Measurements from ENCODE around the gene MGMT.

MGMT gene

DNA sequence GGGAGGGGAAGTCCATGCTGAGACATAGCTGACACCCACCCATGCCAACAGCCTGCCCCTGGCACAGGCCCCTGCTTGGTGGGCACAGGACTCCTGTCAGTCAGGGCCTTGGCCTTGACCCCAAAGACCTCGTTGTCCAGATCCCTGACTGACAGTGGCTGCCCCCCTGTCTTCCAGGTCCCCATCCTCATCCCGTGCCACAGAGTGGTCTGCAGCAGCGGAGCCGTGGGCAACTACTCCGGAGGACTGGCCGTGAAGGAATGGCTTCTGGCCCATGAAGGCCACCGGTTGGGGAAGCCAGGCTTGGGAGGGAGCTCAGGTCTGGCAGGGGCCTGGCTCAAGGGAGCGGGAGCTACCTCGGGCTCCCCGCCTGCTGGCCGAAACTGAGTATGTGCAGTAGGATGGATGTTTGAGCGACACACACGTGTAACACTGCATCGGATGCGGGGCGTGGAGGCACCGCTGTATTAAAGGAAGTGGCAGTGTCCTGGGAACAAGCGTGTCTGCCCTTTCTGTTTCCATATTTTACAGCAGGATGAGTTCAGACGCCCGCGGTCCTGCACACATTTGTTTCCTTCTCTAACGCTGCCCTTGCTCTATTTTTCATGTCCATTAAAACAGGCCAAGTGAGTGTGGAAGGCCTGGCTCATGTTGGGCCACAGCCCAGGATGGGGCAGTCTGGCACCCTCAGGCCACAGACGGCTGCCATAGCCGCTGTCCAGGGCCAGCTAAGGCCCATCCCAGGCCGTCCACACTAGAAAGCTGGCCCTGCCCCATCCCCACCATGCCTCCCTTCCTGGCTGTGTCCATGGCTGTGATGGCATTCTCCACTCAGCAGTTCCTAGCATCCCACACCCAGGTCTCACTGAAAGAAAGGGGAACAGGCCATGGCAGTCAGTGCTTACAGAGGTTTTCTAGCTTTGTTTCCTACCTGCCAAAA, 299.8 kb downstream of the MGMT start:
- no peak for DNase-seq

DNA sequence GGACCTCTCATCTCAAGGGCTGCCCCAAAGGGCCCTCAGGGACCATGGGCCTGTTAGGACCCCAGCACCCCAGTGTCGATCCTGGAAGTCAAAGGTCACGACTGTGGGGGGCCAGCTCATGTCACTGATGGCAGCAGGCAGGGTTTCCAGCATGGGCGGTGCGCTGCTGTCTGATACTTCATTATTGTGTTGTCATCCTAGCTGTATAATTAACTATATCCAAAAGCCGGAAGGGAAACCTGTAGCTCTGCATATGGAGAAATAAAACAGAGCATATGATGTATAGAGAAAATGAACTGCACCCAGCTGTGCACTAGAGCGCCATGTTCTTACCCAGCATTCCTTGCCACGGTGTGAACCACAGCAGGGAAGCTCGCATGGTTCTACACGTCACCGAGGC, 300.7 kb downstream of the MGMT start:
- DNase-seq, result no peak

- DNase-seq, result no peak
Measured at GRCh38 chr10:129768437-129769355, 301.7 kb downstream of the MGMT start.

DNA sequence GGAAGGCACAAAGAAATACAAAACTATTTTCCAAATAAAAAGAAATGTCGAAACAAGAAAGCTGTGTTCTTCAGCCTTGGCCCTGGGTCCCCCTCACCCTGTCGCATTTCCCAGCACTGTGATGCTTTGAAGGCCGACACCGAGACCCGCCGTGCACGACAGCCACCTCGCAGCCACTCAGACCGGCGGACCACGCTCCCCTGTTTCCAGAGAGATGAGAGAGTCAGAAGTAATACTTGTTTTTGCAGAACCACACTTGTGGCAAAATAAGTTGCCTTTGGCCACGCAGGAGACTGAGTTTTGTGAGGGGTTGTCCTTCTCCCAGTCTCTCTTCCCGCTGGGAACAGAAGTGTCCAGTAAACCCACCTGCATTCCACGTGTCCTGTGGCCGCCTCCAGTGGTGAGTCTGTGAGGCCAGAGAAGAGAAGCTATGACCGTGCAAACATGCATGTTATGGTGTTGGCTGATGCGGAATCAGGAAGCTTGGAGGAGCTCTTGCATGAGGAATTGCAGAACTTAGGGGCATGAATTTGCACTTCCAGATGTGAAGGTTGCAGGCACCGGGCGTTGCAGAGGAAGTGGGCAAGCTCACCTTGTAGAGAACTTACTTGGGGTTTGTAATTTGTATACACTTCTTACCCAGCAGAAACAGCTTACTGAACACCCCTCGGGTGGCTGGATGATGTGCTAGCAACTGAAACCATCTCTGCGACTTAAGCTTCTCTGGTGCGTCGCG, 302.5 kb downstream of the MGMT start:
- no peak for DNase-seq

- DNase-seq, result no peak
Measured at GRCh38 chr10:129770286-129770685, 303.2 kb downstream of the MGMT start.

- no peak for DNase-seq
Measured at GRCh38 chr10:129771024-129771423, 304.0 kb downstream of the MGMT start.

GRCh38 chr10:129771576-129771975, 304.5 kb downstream of the MGMT start:
- no peak for DNase-seq

DNA sequence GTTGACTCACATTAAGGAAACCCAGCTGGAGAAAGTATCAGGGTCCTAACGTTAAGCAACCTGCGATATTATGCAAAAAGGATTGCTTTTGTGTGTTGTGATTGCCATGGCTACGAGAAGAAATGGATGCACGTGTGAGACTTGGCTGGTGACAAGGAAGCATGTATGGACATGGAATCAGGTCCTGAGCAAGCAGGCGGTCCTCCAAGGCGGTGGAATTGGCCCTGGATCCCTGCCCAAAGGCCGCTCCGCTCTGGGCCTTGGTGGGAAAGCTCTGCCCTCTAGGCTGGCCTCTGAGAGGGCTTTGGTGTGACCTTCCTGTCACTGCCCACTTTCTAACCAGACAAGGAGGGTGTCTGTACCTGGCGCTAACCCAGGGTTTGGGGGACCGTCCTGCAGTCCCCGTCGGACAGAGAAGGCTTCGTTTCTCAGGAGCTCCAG, 305.0 kb downstream of the MGMT start:
- no peak for DNase-seq

DNA sequence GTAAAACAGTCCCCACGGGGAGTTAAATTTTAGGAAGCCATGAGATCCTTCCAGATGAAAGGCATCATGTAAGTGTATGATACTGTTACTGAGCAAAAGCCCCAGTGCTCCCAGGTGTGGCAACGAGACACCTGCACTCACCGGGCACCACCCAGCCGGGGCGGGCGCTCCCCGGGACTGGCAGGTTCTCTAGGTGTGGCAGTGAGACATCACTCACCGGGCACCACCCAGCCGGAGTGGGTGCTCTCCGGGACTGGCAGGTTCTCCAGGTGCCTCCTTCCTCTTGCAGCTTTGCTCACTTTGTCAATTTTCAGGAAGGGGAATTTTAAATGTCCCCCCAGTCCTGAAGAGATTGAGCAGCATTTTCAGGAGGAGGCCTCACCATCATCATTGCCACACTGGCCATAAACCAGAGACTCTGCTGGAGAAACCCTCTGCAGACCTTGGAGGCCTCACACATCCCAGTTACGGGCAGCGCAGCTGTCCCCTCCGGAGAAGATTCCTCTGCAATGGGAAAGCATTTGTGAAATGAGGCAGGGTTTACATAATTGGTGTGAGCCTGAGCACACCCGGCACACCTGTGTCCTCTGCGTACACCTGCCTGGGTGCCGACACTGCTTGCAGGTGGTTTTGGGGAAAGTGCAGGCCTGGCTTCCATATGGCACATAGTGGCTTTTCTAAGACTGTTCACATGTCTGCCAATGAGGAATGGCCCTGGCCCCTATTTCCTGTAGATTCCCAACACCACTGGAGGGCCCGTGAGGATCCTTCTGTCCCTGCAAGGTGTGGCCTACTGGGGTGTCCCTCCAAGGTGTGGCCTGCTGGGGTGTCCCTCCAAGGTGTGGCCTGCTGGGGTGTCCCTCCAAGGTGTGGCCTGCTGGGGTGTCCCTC, 305.7 kb downstream of the MGMT start:
- DNase-seq, result no peak

GRCh38 chr10:129773359-129773990, 306.4 kb downstream of the MGMT start:
- DNase-seq, result no peak

DNA sequence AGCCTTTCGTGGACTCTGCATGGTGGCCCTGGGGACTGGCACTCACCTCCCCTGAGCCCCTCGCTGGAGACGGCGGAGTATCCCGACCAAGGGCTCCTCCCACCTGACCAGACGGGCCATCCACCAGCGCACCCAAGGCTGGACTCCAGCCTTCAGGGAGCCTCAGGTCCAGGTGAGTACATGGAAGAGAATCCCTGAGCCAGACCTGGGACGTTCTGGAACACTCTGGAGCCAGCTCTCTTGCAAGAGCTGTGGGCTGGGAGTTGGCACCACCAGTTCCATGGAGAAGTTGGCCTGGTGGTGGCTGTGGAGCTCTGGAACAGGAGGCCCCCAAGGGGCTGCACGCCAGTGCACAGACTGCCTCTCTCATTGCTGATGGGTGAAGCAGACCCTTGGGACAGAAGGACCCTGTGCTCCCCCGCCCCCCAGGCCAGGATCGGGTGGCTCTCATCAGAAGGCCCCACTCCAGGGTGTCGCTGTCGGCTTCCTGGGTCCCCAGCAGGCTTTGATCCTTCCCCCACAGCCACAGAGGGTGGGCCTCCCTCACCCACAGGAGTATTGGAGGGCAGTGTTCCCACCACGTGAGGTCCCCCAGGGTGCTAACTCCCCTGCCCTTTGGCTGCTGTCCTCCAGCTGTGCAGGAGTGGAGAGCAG, 307.2 kb downstream of the MGMT start:
- DNase-seq, result no peak

DNA sequence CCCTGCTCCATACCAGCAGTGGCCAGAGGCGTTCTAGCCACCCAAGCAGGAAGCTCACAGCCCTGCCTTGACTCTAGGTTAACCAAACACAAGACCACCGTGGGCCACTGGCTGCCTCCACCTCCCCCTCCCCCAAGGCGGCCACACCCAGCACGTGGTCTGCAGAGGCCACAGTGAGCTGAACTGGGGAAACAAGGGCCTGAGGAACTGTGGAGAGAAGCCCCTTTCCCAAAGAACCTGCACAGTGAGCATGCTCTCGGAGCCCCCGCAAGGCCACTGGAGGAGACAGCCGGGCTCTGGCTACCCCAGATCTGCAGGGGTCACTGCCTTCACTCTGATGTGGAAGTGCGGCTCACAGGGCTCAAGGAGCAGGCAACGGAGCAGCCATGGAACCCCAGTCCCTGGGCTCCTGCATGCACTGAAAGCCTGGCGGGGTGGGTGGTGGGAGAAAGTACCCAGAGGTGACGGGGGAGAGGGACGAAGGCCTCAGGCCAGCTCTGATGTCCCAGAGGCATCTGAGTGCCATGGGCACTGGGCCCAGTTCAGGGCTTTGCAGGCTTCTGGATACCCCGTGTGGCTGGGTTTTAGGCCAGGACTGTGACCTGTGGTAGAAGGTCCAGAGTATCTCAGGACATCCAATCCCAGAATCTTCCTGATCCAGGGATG, 307.8 kb downstream of the MGMT start:
- no peak for DNase-seq

GRCh38 chr10:129775681-129776080, 308.6 kb downstream of the MGMT start:
- no peak for DNase-seq

DNA sequence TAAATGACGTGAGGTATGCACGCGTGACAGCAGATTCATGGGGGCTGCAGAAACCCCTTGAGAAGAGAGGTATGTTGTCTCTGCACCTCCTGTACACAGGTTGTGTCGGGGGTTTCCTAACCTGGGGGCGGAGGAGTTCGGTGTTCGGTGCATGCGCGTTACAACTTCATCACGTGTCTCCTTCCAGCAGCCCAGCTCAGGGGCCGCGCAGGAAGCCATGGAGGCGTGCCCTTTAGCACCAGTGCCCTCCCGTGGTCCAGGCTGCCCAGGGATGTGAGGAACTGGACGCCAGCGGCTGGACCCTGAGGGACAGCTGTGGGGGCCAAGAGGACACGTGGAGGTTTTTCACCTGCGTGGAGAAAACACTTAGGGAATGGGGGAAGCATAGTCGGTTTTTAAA, 310.6 kb downstream of the MGMT start:
- DNase-seq, result no peak

- DNase-seq, result no peak
Measured at GRCh38 chr10:129778571-129778970, 311.5 kb downstream of the MGMT start.

GRCh38 chr10:129779126-129780111, 312.4 kb downstream of the MGMT start:
- no peak for DNase-seq

- no peak for DNase-seq
Measured at GRCh38 chr10:129780198-129780597, 313.2 kb downstream of the MGMT start.

DNA sequence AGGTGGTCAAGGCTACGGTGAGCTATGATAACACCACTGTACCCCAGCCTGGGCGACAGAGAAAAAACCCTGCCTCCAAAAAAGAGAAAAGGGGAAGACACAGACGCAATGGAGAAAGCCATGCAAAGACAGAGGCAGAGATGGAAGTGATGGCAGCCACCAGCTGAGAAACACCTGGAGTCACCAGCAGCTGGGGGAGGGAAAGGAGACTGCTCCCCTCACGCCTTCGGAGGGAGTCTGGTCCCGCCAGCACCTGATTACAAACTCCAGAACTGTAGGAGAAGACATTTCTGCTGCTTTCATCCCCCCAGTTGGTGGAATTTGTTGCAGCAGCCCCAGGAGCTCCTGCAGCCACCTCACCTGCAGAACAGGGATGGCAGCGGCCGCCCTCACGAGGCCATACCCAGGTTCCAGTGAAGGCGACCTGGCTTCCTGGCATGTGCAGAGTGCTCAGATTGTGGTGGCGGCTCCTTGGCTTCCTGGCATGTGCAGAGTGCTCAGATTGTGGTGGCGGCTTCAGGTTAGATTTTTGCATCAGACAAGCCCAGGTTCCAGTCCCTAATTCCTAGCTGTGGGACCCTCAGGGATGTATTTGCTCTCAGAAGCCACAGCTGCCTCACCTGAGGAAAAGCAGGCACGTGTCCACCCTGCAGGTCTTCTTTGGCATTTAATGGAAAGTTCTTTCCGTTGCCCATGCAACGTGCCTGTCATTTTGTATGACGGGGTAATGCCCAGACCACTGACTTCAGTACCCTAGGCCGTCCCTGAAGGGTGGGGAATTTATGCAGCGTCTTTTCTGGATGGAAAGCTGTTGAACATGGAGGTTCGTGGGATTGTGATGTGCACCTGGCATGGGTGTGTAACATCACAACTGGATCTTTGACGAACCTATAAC, 314.1 kb downstream of the MGMT start:
- no peak for DNase-seq
